SK-N-SH treated with all-trans-retinoic acid at 6 μM for 48 hours (cell line): Measurements from ENCODE around the gene DPEP1.

Experiments used
- ATAC-seq: fragments of 200-7000 bp; cut with Tn5 transposase; 3 replicates; pipeline ENCODE4 v1.9.1; 2020; ENCODE audit warnings: mild to moderate bottlenecking, moderate library complexity
- ARNTL ChIP-seq: fragments of 450-650 bp; formaldehyde crosslinking; IDR thresholded peaks from 2 replicates; pipeline ENCODE4 v1.5.0; 2020; ENCODE audit warnings: low read depth, mild to moderate bottlenecking, moderate library complexity, borderline replicate concordance
- BACH2 ChIP-seq: fragments of 250-450 bp; sonication (Bioruptor Pico); IDR thresholded peaks from 2 replicates; pipeline ENCODE4 v1.9.0; 2021; ENCODE audit warnings: mild to moderate bottlenecking, borderline replicate concordance
- CSDC2 ChIP-seq: fragments of 250-450 bp; sonication (Bioruptor Pico); IDR thresholded peaks from 2 replicates; pipeline ENCODE4 v1.5.0; 2020; ENCODE audit warnings: mild to moderate bottlenecking, moderate library complexity
- ESRRG ChIP-seq: fragments of 250-450 bp; sonication (Bioruptor Pico); IDR thresholded peaks from 2 replicates; pipeline ENCODE4 v1.6.1; 2021; ENCODE audit warnings: mild to moderate bottlenecking
- GLIS3 ChIP-seq: fragments of 250-450 bp; sonication (Bioruptor Pico); IDR thresholded peaks from 2 replicates; pipeline ENCODE4 v1.5.0; 2020; ENCODE audit warnings: mild to moderate bottlenecking, moderate library complexity
- ISL1 ChIP-seq: fragments of 250-450 bp; sonication (Bioruptor Pico); IDR thresholded peaks from 2 replicates; pipeline ENCODE4 v2.1.2; 2022; ENCODE audit warnings: mild to moderate bottlenecking, moderate library complexity
- OSR1 ChIP-seq: fragments of 250-450 bp; sonication (Bioruptor Pico); IDR thresholded peaks from 2 replicates; pipeline ENCODE4 v1.8.0; 2022; ENCODE audit warnings: moderate library complexity, mild to moderate bottlenecking, inconsistent platforms
- POU6F1 ChIP-seq: fragments of 250-450 bp; sonication (Bioruptor Pico); IDR thresholded peaks from 2 replicates; pipeline ENCODE4 v1.8.0; 2021; ENCODE audit warnings: low read depth, mild to moderate bottlenecking, moderate library complexity, borderline replicate concordance
- PPARA ChIP-seq: fragments of 250-450 bp; sonication (Bioruptor Pico); IDR thresholded peaks from 2 replicates; pipeline ENCODE4 v1.5.0; 2020; ENCODE audit warnings: mild to moderate bottlenecking, borderline replicate concordance
- RARB ChIP-seq: fragments of 250-450 bp; sonication (Bioruptor Pico); IDR thresholded peaks from 2 replicates; pipeline ENCODE4 v1.8.0; 2021; ENCODE audit warnings: mild to moderate bottlenecking, moderate library complexity
- SNAI2 ChIP-seq: fragments of 250-450 bp; sonication (Bioruptor Pico); IDR thresholded peaks from 2 replicates; pipeline ENCODE4 v1.5.0; 2020; ENCODE audit warnings: mild to moderate bottlenecking, moderate library complexity
- TCF4 ChIP-seq: fragments of 250-450 bp; sonication (Bioruptor Pico); IDR thresholded peaks from 2 replicates; pipeline ENCODE4 v1.8.0; 2021; ENCODE audit warnings: mild to moderate bottlenecking, moderate library complexity, borderline replicate concordance
- TSHZ2 ChIP-seq: fragments of 250-450 bp; sonication (Bioruptor Pico); IDR thresholded peaks from 2 replicates; pipeline ENCODE4 v1.5.0; 2020; ENCODE audit warnings: mild to moderate bottlenecking, moderate library complexity
- ZC3H10 ChIP-seq: fragments of 250-450 bp; sonication (Bioruptor Pico); IDR thresholded peaks from 2 replicates; pipeline ENCODE4 v1.5.1; 2021; ENCODE audit warnings: mild to moderate bottlenecking, moderate library complexity
- ZFP3 ChIP-seq: fragments of 250-450 bp; sonication (Bioruptor Pico); IDR thresholded peaks from 2 replicates; pipeline ENCODE4 v1.5.0; 2020; ENCODE audit warnings: mild to moderate bottlenecking, moderate library complexity
- ZFP30 ChIP-seq: fragments of 450-650 bp; formaldehyde crosslinking; IDR thresholded peaks from 2 replicates; pipeline ENCODE4 v1.5.0; 2022; ENCODE audit warnings: mild to moderate bottlenecking, moderate library complexity
- ZNF565 ChIP-seq: fragments of 450-650 bp; formaldehyde crosslinking; conservative IDR thresholded peaks from 2 replicates; pipeline ENCODE4 v1.5.0; 2020; ENCODE audit warnings: low read depth, mild to moderate bottlenecking, moderate library complexity
- ZNF70 ChIP-seq: fragments of 450-650 bp; formaldehyde crosslinking; IDR thresholded peaks from 2 replicates; pipeline ENCODE4 v1.5.0; 2020; ENCODE audit warnings: mild to moderate bottlenecking, moderate library complexity
- ZNF8 ChIP-seq: fragments of 450-650 bp; formaldehyde crosslinking; IDR thresholded peaks from 2 replicates; pipeline ENCODE4 v1.5.0; 2020; ENCODE audit warnings: mild to moderate bottlenecking, moderate library complexity
- TF ChIP-seq, protein P1 (sequence below): fragments of 250-450 bp; sonication (Bioruptor Pico); IDR thresholded peaks from 2 replicates; pipeline ENCODE4 v1.5.1; 2021; ENCODE audit warnings: mild to moderate bottlenecking, moderate library complexity
- TF ChIP-seq, protein P2 (sequence below): fragments of 250-450 bp; sonication (Bioruptor Pico); IDR thresholded peaks from 2 replicates; pipeline ENCODE4 v1.8.0; 2020; ENCODE audit warnings: mild to moderate bottlenecking, moderate library complexity, borderline replicate concordance
- TF ChIP-seq, protein P3 (sequence below): fragments of 250-450 bp; sonication (Bioruptor Pico); IDR thresholded peaks from 2 replicates; pipeline ENCODE4 v1.5.1; 2020; ENCODE audit warnings: low read depth, mild to moderate bottlenecking, moderate library complexity

Gene DPEP1

DNA sequence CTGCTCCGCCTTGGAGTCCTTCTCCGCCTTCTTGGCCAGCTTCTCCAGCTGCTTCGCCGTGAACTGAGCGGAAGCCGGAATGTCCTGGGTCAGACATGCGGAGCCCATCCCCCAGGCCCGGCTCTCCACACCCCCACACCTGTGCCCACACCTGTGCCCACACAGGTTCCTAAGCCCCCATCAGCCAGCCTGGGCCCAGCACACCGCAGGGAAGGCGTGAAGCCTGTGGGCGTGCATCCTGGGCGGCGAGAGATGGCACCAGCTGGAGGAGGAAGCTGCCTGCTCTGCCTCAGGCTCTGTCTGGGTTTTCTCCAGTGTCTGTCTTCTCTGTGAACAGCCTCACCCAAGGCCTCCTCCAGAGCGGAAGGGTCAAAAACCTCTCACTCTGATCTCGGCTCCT lies 38.1 kb downstream of the DPEP1 start:
- TF ChIP-seq POU6F1 (CRISPR knock-in tag) (no peak), RARB (CRISPR knock-in tag) (no peak), BACH2 (no peak), OSR1 (CRISPR knock-in tag) (no peak), PPARA (CRISPR knock-in tag) (no peak), CSDC2 (CRISPR knock-in tag) (no peak)
- no peak for ATAC-seq

- TF ChIP-seq GLIS3 (CRISPR knock-in tag) (no peak), TSHZ2 (no peak)
- ATAC-seq: no peak
These were observed 40.3 kb downstream of the DPEP1 start for GRCh38 chr16:89653656-89654295.

DNA sequence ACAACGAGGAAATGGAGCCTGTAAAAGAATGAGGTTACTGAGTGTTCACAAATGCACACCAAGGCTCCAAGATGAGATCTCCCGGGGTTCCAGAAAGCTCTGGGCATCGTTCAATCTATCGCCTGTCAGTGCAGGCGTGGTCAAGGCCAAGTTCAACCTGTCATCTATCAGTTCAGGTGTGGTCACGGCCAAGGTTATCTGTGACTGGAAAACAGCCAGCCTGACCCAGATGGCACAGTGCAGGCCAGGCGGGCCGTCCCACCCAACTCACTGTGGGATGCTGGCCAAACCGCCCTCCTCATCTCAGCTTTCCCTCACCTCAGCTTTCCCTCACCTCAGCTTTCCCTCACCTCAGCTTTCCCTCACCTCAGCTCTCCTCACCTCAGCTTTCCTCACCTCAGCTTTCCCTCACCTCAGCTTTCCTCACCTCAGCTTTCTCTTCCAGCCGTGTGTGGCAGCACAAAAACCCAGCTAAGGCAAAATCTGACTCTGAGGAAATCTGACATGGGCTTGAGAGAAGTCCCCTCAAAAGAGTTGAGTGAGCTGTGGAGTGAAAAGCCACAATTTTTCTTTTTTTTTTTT lies 41.7 kb downstream of the DPEP1 start:
- no peak for TF ChIP-seq ZNF8 (CRISPR knock-in tag)
- no peak for TF ChIP-seq SNAI2 (CRISPR knock-in tag)
- TF ChIP-seq, protein P1, sequence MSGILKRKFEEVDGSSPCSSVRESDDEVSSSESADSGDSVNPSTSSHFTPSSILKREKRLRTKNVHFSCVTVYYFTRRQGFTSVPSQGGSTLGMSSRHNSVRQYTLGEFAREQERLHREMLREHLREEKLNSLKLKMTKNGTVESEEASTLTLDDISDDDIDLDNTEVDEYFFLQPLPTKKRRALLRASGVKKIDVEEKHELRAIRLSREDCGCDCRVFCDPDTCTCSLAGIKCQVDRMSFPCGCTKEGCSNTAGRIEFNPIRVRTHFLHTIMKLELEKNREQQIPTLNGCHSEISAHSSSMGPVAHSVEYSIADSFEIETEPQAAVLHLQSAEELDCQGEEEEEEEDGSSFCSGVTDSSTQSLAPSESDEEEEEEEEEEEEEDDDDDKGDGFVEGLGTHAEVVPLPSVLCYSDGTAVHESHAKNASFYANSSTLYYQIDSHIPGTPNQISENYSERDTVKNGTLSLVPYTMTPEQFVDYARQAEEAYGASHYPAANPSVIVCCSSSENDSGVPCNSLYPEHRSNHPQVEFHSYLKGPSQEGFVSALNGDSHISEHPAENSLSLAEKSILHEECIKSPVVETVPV (CRISPR knock-in tag): no peak
- no peak for TF ChIP-seq TCF4 (CRISPR knock-in tag)
- no peak for TF ChIP-seq ZC3H10 (CRISPR knock-in tag)
- no peak for TF ChIP-seq PPARA (CRISPR knock-in tag)
- TF ChIP-seq ZFP30: no peak
- no peak for TF ChIP-seq TSHZ2
- no peak for TF ChIP-seq ISL1
- TF ChIP-seq, protein P2, sequence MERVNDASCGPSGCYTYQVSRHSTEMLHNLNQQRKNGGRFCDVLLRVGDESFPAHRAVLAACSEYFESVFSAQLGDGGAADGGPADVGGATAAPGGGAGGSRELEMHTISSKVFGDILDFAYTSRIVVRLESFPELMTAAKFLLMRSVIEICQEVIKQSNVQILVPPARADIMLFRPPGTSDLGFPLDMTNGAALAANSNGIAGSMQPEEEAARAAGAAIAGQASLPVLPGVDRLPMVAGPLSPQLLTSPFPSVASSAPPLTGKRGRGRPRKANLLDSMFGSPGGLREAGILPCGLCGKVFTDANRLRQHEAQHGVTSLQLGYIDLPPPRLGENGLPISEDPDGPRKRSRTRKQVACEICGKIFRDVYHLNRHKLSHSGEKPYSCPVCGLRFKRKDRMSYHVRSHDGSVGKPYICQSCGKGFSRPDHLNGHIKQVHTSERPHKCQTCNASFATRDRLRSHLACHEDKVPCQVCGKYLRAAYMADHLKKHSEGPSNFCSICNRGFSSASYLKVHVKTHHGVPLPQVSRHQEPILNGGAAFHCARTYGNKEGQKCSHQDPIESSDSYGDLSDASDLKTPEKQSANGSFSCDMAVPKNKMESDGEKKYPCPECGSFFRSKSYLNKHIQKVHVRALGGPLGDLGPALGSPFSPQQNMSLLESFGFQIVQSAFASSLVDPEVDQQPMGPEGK (CRISPR knock-in tag): no peak
- no peak for TF ChIP-seq CSDC2 (CRISPR knock-in tag)
- TF ChIP-seq ZNF565: no peak
- TF ChIP-seq ARNTL (CRISPR knock-in tag): no peak
- TF ChIP-seq RARB (CRISPR knock-in tag): no peak
- TF ChIP-seq, protein P3, sequence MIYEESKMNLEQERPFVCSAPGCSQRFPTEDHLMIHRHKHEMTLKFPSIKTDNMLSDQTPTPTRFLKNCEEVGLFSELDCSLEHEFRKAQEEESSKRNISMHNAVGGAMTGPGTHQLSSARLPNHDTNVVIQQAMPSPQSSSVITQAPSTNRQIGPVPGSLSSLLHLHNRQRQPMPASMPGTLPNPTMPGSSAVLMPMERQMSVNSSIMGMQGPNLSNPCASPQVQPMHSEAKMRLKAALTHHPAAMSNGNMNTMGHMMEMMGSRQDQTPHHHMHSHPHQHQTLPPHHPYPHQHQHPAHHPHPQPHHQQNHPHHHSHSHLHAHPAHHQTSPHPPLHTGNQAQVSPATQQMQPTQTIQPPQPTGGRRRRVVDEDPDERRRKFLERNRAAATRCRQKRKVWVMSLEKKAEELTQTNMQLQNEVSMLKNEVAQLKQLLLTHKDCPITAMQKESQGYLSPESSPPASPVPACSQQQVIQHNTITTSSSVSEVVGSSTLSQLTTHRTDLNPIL (CRISPR knock-in tag): no peak
- no peak for TF ChIP-seq ZNF70 (CRISPR knock-in tag)
- TF ChIP-seq POU6F1 (CRISPR knock-in tag): no peak
- TF ChIP-seq ZFP3 (CRISPR knock-in tag): no peak
- TF ChIP-seq ESRRG (CRISPR knock-in tag): no peak
- no peak for TF ChIP-seq GLIS3 (CRISPR knock-in tag)
- ATAC-seq: no peak
